Osteoblast (primary cell): ENCODE data around the gene ELMO1. TPM values are rescaled to one million over a fixed set of nuclear protein-coding genes. Genes with fewer than 3 reads are reported as not detected.

Experiments
- DNase-seq: peaks from one replicate; pipeline ENCODE4 v3.0.0; 2011; ENCODE audit warnings: low spot score, mixed read lengths; ENCODE audit not compliant: insufficient read length; ENCODE audit errors: missing footprints
- H2AFZ ChIP-seq: 2 replicates; pipeline ENCODE4 v1.6.0; 2011; ENCODE audit warnings: mild to moderate bottlenecking, low read length
- H3K27ac ChIP-seq: 2 replicates; pipeline ENCODE4 v1.5.1; 2011; ENCODE audit warnings: mild to moderate bottlenecking, low read depth, low read length, moderate library complexity
- H3K27me3 ChIP-seq: 2 replicates; pipeline ENCODE4 v1.6.0; 2012; ENCODE audit warnings: mild to moderate bottlenecking, control low read depth, inconsistent platforms, low read length, moderate library complexity; ENCODE audit not compliant: insufficient read depth
- H3K36me3 ChIP-seq: 2 replicates; pipeline ENCODE4 v1.5.1; 2011; ENCODE audit warnings: mild to moderate bottlenecking, low read length, control low read depth, moderate library complexity; ENCODE audit not compliant: insufficient read depth
- H3K4me1 ChIP-seq: 2 replicates; pipeline ENCODE4 v1.5.1; 2011; ENCODE audit warnings: mild to moderate bottlenecking, low read length, control low read depth, moderate library complexity; ENCODE audit not compliant: insufficient read depth
- H3K4me2 ChIP-seq: 2 replicates; pipeline ENCODE4 v1.6.0; 2011; ENCODE audit warnings: mild to moderate bottlenecking, low read length; ENCODE audit not compliant: insufficient read depth
- H3K4me3 ChIP-seq: fragments of 200-600 bp; sonication (generic); 3 replicates; pipeline ENCODE4 v1.5.1; 2012; ENCODE audit warnings: mild to moderate bottlenecking, low read length, inconsistent platforms; ENCODE audit not compliant: insufficient read depth
- H3K79me2 ChIP-seq: 2 replicates; pipeline ENCODE4 v1.6.0; 2012; ENCODE audit warnings: mild to moderate bottlenecking, low read length, control low read depth, inconsistent platforms; ENCODE audit not compliant: insufficient read depth
- H3K9me3 ChIP-seq: 2 replicates; pipeline ENCODE4 v1.5.1; 2011; ENCODE audit warnings: low read depth, low read length, control low read depth
- H4K20me1 ChIP-seq: 2 replicates; pipeline ENCODE4 v1.6.0; 2012; ENCODE audit warnings: mild to moderate bottlenecking, low read length, control low read depth; ENCODE audit not compliant: insufficient read depth
- CTCF ChIP-seq: IDR thresholded peaks from 2 replicates; pipeline ENCODE4 v1.5.1; 2011; ENCODE audit warnings: mild to moderate bottlenecking, low read depth, low read length, moderate library complexity; ENCODE audit errors: extremely low read depth
- total RNA-seq: library from RNA; depleted of rRNA; stranded (reverse); fragments of >200 nt; gene quantifications from 2 replicates; pipeline ENCODE4 v1.2.3, GENCODE V29; 2012

ELMO1 gene
- total RNA-seq, 1 donor, result 2.2 TPM

GRCh38 chr7:37007691-37008090, 441.0 kb downstream of the ELMO1 start:
- H3K79me2 ChIP-seq, result no peaks in the 10 kb centered on the region
- H3K27me3 ChIP-seq, result peaks cover 3% of the 10 kb centered on the region
- no peaks in the 10 kb centered on the region for H3K9me3 ChIP-seq
- no peaks in the 10 kb centered on the region for H4K20me1 ChIP-seq
- no peak overlapping the region for H2AFZ ChIP-seq
- no peak for TF ChIP-seq CTCF
- no peak overlapping the region for H3K27ac ChIP-seq
- H3K36me3 ChIP-seq, result no peaks in the 10 kb centered on the region
- no peak for DNase-seq
- H3K4me3 ChIP-seq, result no peak overlapping the region
- no peaks in the 10 kb centered on the region for H3K4me1 ChIP-seq
- H3K4me2 ChIP-seq, result no peak overlapping the region

GRCh38 chr7:37007268-37007667, 441.4 kb downstream of the ELMO1 start:
- Histone ChIP-seq H3K27ac (no peak overlapping the region), H3K36me3 (no peaks in the 10 kb centered on the region), H3K79me2 (no peaks in the 10 kb centered on the region), H4K20me1 (no peaks in the 10 kb centered on the region), H3K27me3 (peaks cover 3% of the 10 kb centered on the region), H2AFZ (no peak overlapping the region), H3K9me3 (no peaks in the 10 kb centered on the region), H3K4me1 (no peaks in the 10 kb centered on the region), H3K4me2 (no peak overlapping the region), H3K4me3 (no peak overlapping the region)
- TF ChIP-seq CTCF, result no peak
- DNase-seq, result no peak

- no peaks in the 10 kb centered on the region for H3K4me1 ChIP-seq
- H3K36me3 ChIP-seq, result no peaks in the 10 kb centered on the region
- no peak for TF ChIP-seq CTCF
- no peak overlapping the region for H3K27ac ChIP-seq
- H3K27me3 ChIP-seq, result peaks cover 3% of the 10 kb centered on the region
- no peak overlapping the region for H3K4me2 ChIP-seq
- H4K20me1 ChIP-seq, result no peaks in the 10 kb centered on the region
- H3K79me2 ChIP-seq, result no peaks in the 10 kb centered on the region
- no peaks in the 10 kb centered on the region for H3K9me3 ChIP-seq
- no peak overlapping the region for H2AFZ ChIP-seq
- no peak for DNase-seq
- H3K4me3 ChIP-seq, result no peak overlapping the region
Measured at GRCh38 chr7:37006764-37007163, 441.9 kb downstream of the ELMO1 start.

- no peak overlapping the region for H3K4me2 ChIP-seq
- TF ChIP-seq CTCF, result no peak
- no peak overlapping the region for H2AFZ ChIP-seq
- no peaks in the 10 kb centered on the region for H3K4me1 ChIP-seq
- no peaks in the 10 kb centered on the region for H4K20me1 ChIP-seq
- H3K4me3 ChIP-seq, result no peak overlapping the region
- DNase-seq, result no peak
- no peaks in the 10 kb centered on the region for H3K9me3 ChIP-seq
- no peaks in the 10 kb centered on the region for H3K79me2 ChIP-seq
- H3K27me3 ChIP-seq, result no peaks in the 10 kb centered on the region
- H3K36me3 ChIP-seq, result no peaks in the 10 kb centered on the region
- H3K27ac ChIP-seq, result no peak overlapping the region
Measured at GRCh38 chr7:37000511-37000910, 448.2 kb downstream of the ELMO1 start.
